Brain microvascular endothelial cell (primary cell): Measurements from ENCODE around the gene ODAPH.
"Not testable (repeated sequence)": the region's sequence is repeated elsewhere in the genome, so short reads cannot be mapped to it uniquely, and the experiment has no call there.

Source experiments
- DNase-seq: peaks from one replicate; pipeline ENCODE4 v3.0.0-alpha.2; 2020
- H3K27ac ChIP-seq: fragments of 250-450 bp; sonication (Bioruptor Pico); 2 replicates; pipeline ENCODE4 v1.5.1; 2020; ENCODE audit warnings: mild to moderate bottlenecking, moderate library complexity
- H3K27me3 ChIP-seq: fragments of 250-450 bp; sonication (Bioruptor Pico); replicated peaks from 2 replicates; pipeline ENCODE4 v1.5.1; 2020; ENCODE audit warnings: mild to moderate bottlenecking
- H3K36me3 ChIP-seq: fragments of 250-450 bp; sonication (Bioruptor Pico); replicated peaks from 2 replicates; pipeline ENCODE4 v1.5.1; 2020; ENCODE audit warnings: mild to moderate bottlenecking
- H3K4me3 ChIP-seq: 2 replicates; pipeline ENCODE4 v1.5.1; 2011; ENCODE audit warnings: low read depth, mild to moderate bottlenecking, control low read depth, low read length, moderate library complexity
- CTCF ChIP-seq: IDR thresholded peaks from 2 replicates; pipeline ENCODE4 v1.5.1; 2011; ENCODE audit warnings: low read depth, mild to moderate bottlenecking, moderate library complexity, low read length, control low read depth, inconsistent platforms; ENCODE audit errors: missing control alignments
- in situ Hi-C: cut with HindIII; loops from 2 replicates; pipeline ENCODE4 v1.10.0; 2017; ENCODE audit warnings: low sequenced_read_pairs, low pct_ligation_motif_present

ODAPH gene

GRCh38 chr4:75514131-75514948 lies 41.5 kb upstream of the ODAPH start, which contains the start of the genes RCHY1 and THAP6:
Gene RCHY1 (minus strand): TSS chr4:75514403. CDS start chr4:75514286, 117 bp downstream.
Gene THAP6 (plus strand): TSS chr4:75514473. CDS start chr4:75515453, 980 bp downstream.
- Histone ChIP-seq H3K27ac (peak within 1 kb of the TSS; percentile 83), H3K36me3 (no peaks in the 10 kb centered on the region), H3K4me3 (peak within 1 kb of the TSS; percentile 83), H3K27me3 (no peaks in the 10 kb centered on the region)
- peak; percentile 19 for TF ChIP-seq CTCF
- in situ Hi-C loops = no loop called here
- DNase-seq = peak; percentile 94

DNA sequence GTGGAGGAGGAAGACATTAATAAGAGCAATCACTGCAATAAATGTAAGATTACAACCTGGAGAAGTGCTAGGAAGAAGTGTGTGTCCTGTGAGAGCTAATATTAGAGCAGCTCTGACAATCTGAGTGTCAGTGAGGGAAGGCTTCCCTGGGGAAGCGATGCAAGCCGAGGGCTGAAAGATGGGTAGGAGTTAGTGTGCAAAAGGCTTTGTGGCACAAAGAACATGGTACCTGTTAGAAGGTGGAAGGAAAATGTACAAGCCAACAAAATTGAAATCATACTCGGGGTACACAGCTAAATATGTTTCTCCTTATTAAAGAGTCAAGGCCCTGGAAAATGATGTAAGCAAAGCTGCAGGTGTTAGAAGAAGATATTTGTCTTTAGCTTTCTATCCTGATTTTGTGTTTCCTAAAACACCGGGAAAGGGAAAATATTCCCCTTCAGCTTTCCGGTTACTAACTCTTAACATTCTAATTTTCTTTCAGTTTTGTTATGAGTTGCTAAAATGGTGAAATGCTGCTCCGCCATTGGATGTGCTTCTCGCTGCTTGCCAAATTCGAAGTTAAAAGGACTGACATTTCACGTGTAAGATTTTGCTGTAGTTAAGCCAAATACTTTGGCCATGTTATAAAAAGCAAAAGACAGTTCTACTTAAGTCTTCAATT lies 40.8 kb upstream of the ODAPH start:
- in situ Hi-C loops = no loop called here
- H3K36me3 ChIP-seq = no peaks in the 10 kb centered on the region
- H3K4me3 ChIP-seq = peak overlapping the region; percentile 83
- TF ChIP-seq CTCF = no peak
- no peak for DNase-seq
- peak overlapping the region; percentile 83 for H3K27ac ChIP-seq
- H3K27me3 ChIP-seq = no peaks in the 10 kb centered on the region

DNA sequence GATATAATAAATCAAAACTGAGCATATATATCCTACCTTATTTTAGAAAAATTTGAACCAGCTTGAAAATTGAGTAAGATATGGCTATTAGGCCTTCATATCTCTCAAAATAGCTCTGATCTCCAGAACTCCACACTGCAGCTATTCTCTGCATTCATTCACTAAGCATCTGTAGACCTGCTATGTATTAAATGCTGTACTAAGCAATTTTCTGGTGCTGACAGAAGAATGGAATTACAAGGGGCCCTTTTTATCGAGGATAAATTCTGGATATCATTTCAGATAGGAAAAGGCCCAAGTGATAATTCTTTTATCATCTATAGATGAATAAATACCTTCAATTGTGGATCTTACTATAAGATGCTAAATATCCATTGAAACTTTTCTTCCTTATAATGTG lies 39.7 kb upstream of the ODAPH start:
- Histone ChIP-seq H3K27ac (no peak overlapping the region), H3K4me3 (no peak overlapping the region), H3K27me3 (no peaks in the 10 kb centered on the region), H3K36me3 (no peaks in the 10 kb centered on the region)
- DNase-seq = no peak
- TF ChIP-seq CTCF = no peak
- in situ Hi-C loops = no loop called here

DNA sequence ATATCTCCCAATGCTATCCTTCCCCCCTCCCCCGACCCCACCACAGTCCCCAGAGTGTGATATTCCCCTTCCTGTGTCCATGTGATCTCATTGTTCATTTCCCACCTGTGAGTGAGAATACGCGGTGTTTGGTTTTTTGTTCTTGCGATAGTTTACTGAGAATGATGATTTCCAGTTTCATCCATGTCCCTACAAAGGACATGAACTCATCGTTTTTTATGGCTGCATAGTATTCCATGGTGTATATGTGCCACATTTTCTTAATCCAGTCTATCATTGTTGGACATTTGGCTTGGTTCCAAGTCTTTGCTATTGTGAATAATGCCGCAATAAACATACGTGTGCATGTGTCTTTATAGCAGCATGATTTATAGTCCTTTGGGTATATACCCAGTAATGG lies 36.4 kb upstream of the ODAPH start:
- H3K27me3 ChIP-seq, H3K27ac ChIP-seq, DNase-seq, in situ Hi-C loops, H3K4me3 ChIP-seq, H3K36me3 ChIP-seq: not testable (repeated sequence)

DNA sequence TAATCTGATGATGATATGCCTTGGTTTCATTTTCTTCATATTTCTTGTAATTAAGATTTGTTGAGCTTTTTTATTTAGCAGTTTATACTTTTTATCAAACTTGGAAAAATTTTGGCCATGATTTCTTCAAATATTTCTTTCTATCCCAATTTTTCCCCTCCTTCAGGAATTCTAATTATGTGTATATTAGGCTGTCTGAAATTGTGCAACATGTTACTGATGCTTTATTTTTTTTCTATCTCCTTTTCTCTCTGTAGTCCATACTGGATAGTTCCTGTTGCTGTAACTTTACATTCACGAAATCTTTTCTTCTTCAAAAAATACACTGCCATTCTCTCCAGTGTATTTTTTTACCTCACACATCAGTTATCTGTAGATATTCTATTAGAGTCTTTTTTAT lies 30.8 kb upstream of the ODAPH start:
- no peaks in the 10 kb centered on the region for H3K27me3 ChIP-seq
- H3K4me3 ChIP-seq = no peak overlapping the region
- TF ChIP-seq CTCF = no peak
- in situ Hi-C loops = no loop called here
- H3K27ac ChIP-seq = no peak overlapping the region
- H3K36me3 ChIP-seq = peaks cover 11% of the 10 kb centered on the region
- DNase-seq = no peak

- Histone ChIP-seq H3K36me3 (peaks cover 14% of the 10 kb centered on the region), H3K27me3 (no peaks in the 10 kb centered on the region), H3K4me3 (no peak overlapping the region), H3K27ac (no peak overlapping the region)
- no peak for TF ChIP-seq CTCF
- in situ Hi-C loops = no loop called here
- no peak for DNase-seq
Observed at GRCh38 chr4:75525910-75526309, 30.0 kb upstream of the ODAPH start.
